IPS-15b (cell line): ENCODE results near the gene ACACB.
A peak's percentile ranks its signal among the peaks of the same experiment; 100 is the strongest.

Experiments
- H3K27me3 ChIP-seq: one replicate; pipeline ENCODE4 v1.6.1; 2013; ENCODE audit warnings: low read length; ENCODE audit not compliant: control insufficient read depth, insufficient read depth
- H3K36me3 ChIP-seq: one replicate; pipeline ENCODE4 v1.6.1; 2013; ENCODE audit warnings: low read length; ENCODE audit not compliant: control insufficient read depth, insufficient read depth
- H3K4me1 ChIP-seq: one replicate; pipeline ENCODE4 v1.6.1; 2013; ENCODE audit warnings: mild to moderate bottlenecking, low read length; ENCODE audit not compliant: control insufficient read depth, insufficient read depth
- H3K4me3 ChIP-seq: one replicate; pipeline ENCODE4 v1.5.1; 2013; ENCODE audit warnings: low read depth, low read length
- H3K9ac ChIP-seq: one replicate; pipeline ENCODE4 v1.6.1; 2013; ENCODE audit warnings: low read depth, mild to moderate bottlenecking, low read length
- H3K9me3 ChIP-seq: one replicate; pipeline ENCODE4 v1.6.1; 2013; ENCODE audit warnings: mild to moderate bottlenecking, low read length; ENCODE audit not compliant: control insufficient read depth, insufficient read depth

ACACB gene

GRCh38 chr12:109264095-109264942, 147.9 kb downstream of the ACACB start:
- Histone ChIP-seq H3K9ac (no peak overlapping the region), H3K4me1 (no peaks in the 10 kb centered on the region), H3K36me3 (peaks cover 9% of the 10 kb centered on the region), H3K4me3 (peak overlapping the region; percentile 19), H3K9me3 (no peaks in the 10 kb centered on the region), H3K27me3 (no peaks in the 10 kb centered on the region)

GRCh38 chr12:109264943-109265650, 148.7 kb downstream of the ACACB start:
- Histone ChIP-seq H3K4me3 (no peak overlapping the region), H3K4me1 (no peaks in the 10 kb centered on the region), H3K27me3 (no peaks in the 10 kb centered on the region), H3K36me3 (peaks cover 9% of the 10 kb centered on the region), H3K9me3 (no peaks in the 10 kb centered on the region), H3K9ac (no peak overlapping the region)

GRCh38 chr12:109266106-109266879, 149.9 kb downstream of the ACACB start:
- no peaks in the 10 kb centered on the region for H3K27me3 ChIP-seq
- H3K36me3 ChIP-seq = peaks cover 9% of the 10 kb centered on the region
- H3K4me1 ChIP-seq = no peaks in the 10 kb centered on the region
- H3K4me3 ChIP-seq = no peak overlapping the region
- H3K9ac ChIP-seq = no peak overlapping the region
- no peaks in the 10 kb centered on the region for H3K9me3 ChIP-seq

- Histone ChIP-seq H3K4me3 (no peak overlapping the region), H3K36me3 (peaks cover 9% of the 10 kb centered on the region), H3K27me3 (no peaks in the 10 kb centered on the region), H3K9me3 (no peaks in the 10 kb centered on the region), H3K9ac (no peak overlapping the region), H3K4me1 (no peaks in the 10 kb centered on the region)
Observed at GRCh38 chr12:109267361-109267760, 151.0 kb downstream of the ACACB start.

DNA sequence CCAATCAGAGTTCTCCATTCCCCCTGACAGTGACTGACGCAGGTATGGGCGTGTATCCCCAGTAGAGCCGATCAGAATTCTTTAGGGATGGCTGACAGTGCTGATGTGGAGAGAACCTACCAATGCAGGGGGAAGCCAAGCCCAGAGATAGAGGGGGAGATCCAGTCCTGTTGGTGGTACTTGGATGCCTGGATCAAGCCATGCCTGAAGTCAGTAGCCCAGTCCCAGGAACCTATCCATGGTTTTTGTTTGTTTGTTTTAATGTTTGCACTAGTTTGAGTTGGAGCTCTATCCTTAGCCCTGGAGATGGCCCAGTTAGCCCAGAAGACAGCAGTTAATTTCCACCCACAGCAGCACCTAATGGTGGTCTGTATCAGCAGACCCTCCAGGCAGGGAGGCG, 152.5 kb downstream of the ACACB start:
- H3K27me3 ChIP-seq = no peaks in the 10 kb centered on the region

DNA sequence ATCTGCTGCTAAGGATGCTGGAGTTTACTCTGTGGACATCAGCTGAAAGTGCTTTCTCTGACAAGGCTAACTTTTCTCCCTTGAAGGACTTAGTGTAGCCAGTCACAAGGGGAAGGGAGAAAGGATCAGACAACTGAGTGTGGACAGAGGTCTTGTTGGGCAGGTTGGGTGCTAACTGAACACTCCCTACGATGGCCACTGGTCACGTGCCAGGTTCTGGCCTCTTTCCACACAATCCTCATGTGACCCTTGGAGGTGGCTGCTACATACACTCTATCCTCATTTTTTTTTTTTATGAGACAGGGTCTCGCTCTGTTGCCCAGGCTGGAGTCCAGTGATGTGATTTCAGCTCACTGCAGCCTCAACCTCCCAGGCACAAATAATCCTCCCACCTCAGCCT, 153.0 kb downstream of the ACACB start:
- H3K9me3 ChIP-seq = no peaks in the 10 kb centered on the region
- peaks cover 9% of the 10 kb centered on the region for H3K36me3 ChIP-seq
- H3K4me3 ChIP-seq = no peak overlapping the region
- no peaks in the 10 kb centered on the region for H3K4me1 ChIP-seq
- H3K27me3 ChIP-seq = no peaks in the 10 kb centered on the region
- no peak overlapping the region for H3K9ac ChIP-seq

More for the DNA sequence above, 152.5 kb downstream of the ACACB start:
- Histone ChIP-seq H3K4me3 (no peak overlapping the region), H3K4me1 (no peaks in the 10 kb centered on the region), H3K9me3 (no peaks in the 10 kb centered on the region), H3K36me3 (peaks cover 9% of the 10 kb centered on the region), H3K9ac (no peak overlapping the region)

DNA sequence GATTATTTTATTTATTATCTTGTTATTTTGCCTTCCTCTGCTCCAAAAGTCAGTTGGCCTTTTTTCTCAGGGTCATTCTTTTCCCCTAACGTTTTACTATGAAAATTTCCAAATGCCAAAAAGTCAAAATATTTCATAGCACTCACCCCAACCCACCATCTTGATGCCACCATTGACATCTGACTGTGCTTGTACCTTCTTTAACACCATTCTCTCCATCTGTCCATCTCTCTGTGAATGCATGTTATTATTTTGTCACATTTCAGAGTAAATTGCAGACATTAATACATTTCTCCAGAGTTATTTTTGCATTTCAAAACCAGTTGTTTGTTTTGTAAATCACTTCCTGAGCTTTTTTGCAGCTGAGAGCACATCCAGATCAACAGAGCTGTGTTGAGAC, 154.1 kb downstream of the ACACB start:
- Histone ChIP-seq H3K4me1 (no peaks in the 10 kb centered on the region), H3K9ac (no peak overlapping the region), H3K27me3 (no peaks in the 10 kb centered on the region)

GRCh38 chr12:109271418-109271817, 155.0 kb downstream of the ACACB start:
- Histone ChIP-seq H3K4me1 (no peaks in the 10 kb centered on the region), H3K9ac (no peak overlapping the region), H3K36me3 (no peaks in the 10 kb centered on the region), H3K4me3 (no peak overlapping the region), H3K9me3 (no peaks in the 10 kb centered on the region), H3K27me3 (no peaks in the 10 kb centered on the region)

More for the DNA sequence above, 154.1 kb downstream of the ACACB start:
- H3K36me3 ChIP-seq = no peaks in the 10 kb centered on the region
- H3K9me3 ChIP-seq = no peaks in the 10 kb centered on the region
- no peak overlapping the region for H3K4me3 ChIP-seq

DNA sequence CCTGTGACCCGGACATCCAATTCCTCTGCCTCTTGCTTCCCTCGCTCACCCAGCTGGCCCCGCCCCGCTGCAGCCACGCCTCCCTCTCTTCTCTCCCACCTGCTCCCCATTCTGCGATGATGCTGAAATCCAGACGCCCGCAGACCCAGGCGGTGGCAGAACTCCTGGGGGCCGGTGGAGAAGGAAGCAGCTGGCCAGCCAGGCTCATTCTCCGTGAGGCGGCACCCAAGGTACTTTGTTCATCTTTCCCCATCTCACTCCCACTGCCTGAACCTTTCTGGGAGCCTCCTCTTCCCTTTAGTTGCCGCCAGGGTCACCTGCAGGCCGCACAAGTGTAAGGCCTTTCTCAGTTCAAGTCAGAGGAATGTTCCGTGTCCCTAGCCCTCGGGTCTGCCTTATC, 157.0 kb downstream of the ACACB start:
- Histone ChIP-seq H3K9ac (no peak overlapping the region), H3K4me1 (peaks cover 6% of the 10 kb centered on the region), H3K9me3 (no peaks in the 10 kb centered on the region), H3K4me3 (peak overlapping the region; percentile 16), H3K36me3 (no peaks in the 10 kb centered on the region), H3K27me3 (no peaks in the 10 kb centered on the region)

- Histone ChIP-seq H3K27me3 (no peaks in the 10 kb centered on the region), H3K36me3 (no peaks in the 10 kb centered on the region), H3K4me3 (no peak overlapping the region), H3K4me1 (peaks cover 6% of the 10 kb centered on the region), H3K9ac (no peak overlapping the region), H3K9me3 (no peaks in the 10 kb centered on the region)
Observed at GRCh38 chr12:109274381-109274780, 158.0 kb downstream of the ACACB start.

- Histone ChIP-seq H3K9ac (no peak overlapping the region), H3K36me3 (no peaks in the 10 kb centered on the region), H3K4me1 (peaks cover 6% of the 10 kb centered on the region), H3K9me3 (no peaks in the 10 kb centered on the region), H3K27me3 (no peaks in the 10 kb centered on the region), H3K4me3 (no peak overlapping the region)
Observed at GRCh38 chr12:109275173-109275572, 158.8 kb downstream of the ACACB start.
